KMS-11 (cell line): ENCODE measurements around the gene CMSS1.

ENCODE experiments used
- H2AFZ ChIP-seq: fragments of 200-600 bp; sonication (generic); 2 replicates; pipeline ENCODE4 v1.6.1; 2016; ENCODE audit warnings: antibody characterized with exemption, mixed run types, low read depth
- H3K27ac ChIP-seq: fragments of 200-600 bp; sonication (generic); 2 replicates; pipeline ENCODE4 v1.6.1; 2016; ENCODE audit warnings: mild to moderate bottlenecking, mixed run types
- H3K27me3 ChIP-seq: fragments of 200-600 bp; sonication (generic); 2 replicates; pipeline ENCODE4 v1.6.1; 2017; ENCODE audit warnings: mild to moderate bottlenecking, low read depth, mixed run types, moderate library complexity; ENCODE audit not compliant: insufficient read depth
- H3K36me3 ChIP-seq: fragments of 200-600 bp; sonication (generic); 2 replicates; pipeline ENCODE4 v1.6.1; 2017; ENCODE audit warnings: mild to moderate bottlenecking, mixed run types; ENCODE audit not compliant: insufficient read depth
- H3K4me1 ChIP-seq: fragments of 200-600 bp; sonication (generic); 2 replicates; pipeline ENCODE4 v1.6.1; 2016; ENCODE audit warnings: mild to moderate bottlenecking, low read depth, mixed run types; ENCODE audit not compliant: poor library complexity, severe bottlenecking
- H3K4me2 ChIP-seq: fragments of 200-600 bp; sonication (generic); 2 replicates; pipeline ENCODE4 v1.7.0; 2016; ENCODE audit warnings: mild to moderate bottlenecking, mixed run types
- H3K4me3 ChIP-seq: fragments of 200-600 bp; sonication (generic); IDR thresholded peaks from 2 replicates; pipeline ENCODE4 v1.6.1; 2017; ENCODE audit warnings: low read depth, low read length, mixed read lengths; ENCODE audit not compliant: insufficient read depth
- H3K79me2 ChIP-seq: fragments of 200-600 bp; sonication (generic); 2 replicates; pipeline ENCODE4 v1.6.1; 2016; ENCODE audit warnings: low read depth, mixed run types; ENCODE audit not compliant: insufficient read depth
- H3K9ac ChIP-seq: fragments of 200-600 bp; sonication (generic); 2 replicates; pipeline ENCODE4 v1.6.1; 2016; ENCODE audit warnings: mild to moderate bottlenecking, mixed run types
- H4K20me1 ChIP-seq: fragments of 200-600 bp; sonication (generic); 2 replicates; pipeline ENCODE4 v1.6.1; 2016; ENCODE audit warnings: mild to moderate bottlenecking, mixed run types; ENCODE audit not compliant: insufficient read depth
- TF ChIP-seq, protein P1 (sequence below): fragments of 200-600 bp; sonication (generic); conservative IDR thresholded peaks from 2 replicates; pipeline ENCODE4 v1.6.1; 2017; ENCODE audit warnings: low read depth, mild to moderate bottlenecking, antibody characterized with exemption, low read length, moderate library complexity, mixed read lengths

CMSS1 gene

DNA sequence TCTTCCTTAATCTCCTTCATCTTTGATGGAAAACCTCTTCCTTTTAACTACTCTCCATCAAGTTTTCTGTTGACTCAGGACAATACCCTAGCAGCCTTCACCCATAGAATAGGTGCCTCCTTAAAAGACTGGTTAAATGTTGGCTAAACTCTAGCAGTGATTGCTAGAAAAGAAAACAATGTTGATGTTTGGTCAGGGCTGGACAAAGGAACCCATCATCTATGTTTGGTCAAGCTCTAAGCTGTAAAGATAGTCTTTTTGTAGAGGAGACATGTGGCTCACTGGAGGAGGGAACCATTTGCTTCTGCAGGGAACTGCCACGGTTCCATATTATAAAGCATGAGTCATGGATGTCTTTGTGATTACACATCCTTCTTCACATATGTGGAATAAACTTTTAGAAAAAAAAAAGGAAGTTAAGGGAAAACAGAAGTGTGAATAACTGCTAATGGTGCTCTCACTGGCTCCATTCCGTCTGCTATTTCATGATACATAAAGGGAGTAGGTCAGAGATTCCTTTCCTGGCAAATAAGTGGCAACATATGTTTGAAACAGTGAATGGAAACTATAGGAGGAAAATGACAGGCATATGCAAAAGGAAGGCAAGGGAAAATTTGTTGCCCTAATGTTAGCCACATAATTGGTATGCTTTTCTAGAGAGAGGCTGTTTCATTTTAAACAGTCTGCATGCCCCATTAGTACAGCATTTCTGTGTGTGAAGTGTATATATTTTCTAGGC is 78.2 kb downstream of the CMSS1 start:
- Histone ChIP-seq H3K9ac (no peak overlapping the region), H3K79me2 (0 out of 2 replicates have a peak, but pooled peaks cover 5% of the 10 kb centered on the region), H3K4me3 (no peak overlapping the region), H3K4me2 (no peak overlapping the region), H3K27ac (no peak overlapping the region), H4K20me1 (no peaks in the 10 kb centered on the region), H3K4me1 (peaks cover 25% of the 10 kb centered on the region), H3K36me3 (no peaks in the 10 kb centered on the region), H3K27me3 (no peaks in the 10 kb centered on the region), H2AFZ (no peak overlapping the region)
- TF ChIP-seq, protein P1, sequence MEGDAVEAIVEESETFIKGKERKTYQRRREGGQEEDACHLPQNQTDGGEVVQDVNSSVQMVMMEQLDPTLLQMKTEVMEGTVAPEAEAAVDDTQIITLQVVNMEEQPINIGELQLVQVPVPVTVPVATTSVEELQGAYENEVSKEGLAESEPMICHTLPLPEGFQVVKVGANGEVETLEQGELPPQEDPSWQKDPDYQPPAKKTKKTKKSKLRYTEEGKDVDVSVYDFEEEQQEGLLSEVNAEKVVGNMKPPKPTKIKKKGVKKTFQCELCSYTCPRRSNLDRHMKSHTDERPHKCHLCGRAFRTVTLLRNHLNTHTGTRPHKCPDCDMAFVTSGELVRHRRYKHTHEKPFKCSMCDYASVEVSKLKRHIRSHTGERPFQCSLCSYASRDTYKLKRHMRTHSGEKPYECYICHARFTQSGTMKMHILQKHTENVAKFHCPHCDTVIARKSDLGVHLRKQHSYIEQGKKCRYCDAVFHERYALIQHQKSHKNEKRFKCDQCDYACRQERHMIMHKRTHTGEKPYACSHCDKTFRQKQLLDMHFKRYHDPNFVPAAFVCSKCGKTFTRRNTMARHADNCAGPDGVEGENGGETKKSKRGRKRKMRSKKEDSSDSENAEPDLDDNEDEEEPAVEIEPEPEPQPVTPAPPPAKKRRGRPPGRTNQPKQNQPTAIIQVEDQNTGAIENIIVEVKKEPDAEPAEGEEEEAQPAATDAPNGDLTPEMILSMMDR, result no peak

DNA sequence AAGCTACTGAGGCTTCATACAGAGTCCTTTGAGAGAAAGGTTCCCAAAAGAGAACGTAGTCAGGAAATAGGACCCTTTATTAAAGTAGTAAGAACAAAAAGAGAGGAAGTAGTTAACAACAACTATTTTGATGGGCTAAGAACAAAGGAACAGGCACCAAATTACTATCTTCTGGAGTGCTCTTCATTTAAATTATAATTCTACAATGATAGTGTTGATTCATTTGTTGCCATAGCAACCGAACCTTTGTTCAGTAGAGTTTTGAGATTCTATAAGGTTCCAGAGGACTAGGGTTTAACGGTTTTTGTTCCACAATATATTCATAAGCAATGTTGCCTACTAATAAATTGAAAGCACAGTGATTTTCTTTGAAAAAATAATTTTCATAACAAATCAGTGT is 78.8 kb downstream of the CMSS1 start:
- Histone ChIP-seq H3K79me2 (0 out of 2 replicates have a peak, but pooled peaks cover 5% of the 10 kb centered on the region), H3K4me1 (peaks cover 31% of the 10 kb centered on the region), H2AFZ (no peak overlapping the region), H3K36me3 (no peaks in the 10 kb centered on the region), H4K20me1 (no peaks in the 10 kb centered on the region), H3K4me2 (no peak overlapping the region), H3K4me3 (no peak overlapping the region), H3K27me3 (no peaks in the 10 kb centered on the region), H3K9ac (no peak overlapping the region), H3K27ac (no peak overlapping the region)
- TF ChIP-seq, protein P1, result no peak

DNA sequence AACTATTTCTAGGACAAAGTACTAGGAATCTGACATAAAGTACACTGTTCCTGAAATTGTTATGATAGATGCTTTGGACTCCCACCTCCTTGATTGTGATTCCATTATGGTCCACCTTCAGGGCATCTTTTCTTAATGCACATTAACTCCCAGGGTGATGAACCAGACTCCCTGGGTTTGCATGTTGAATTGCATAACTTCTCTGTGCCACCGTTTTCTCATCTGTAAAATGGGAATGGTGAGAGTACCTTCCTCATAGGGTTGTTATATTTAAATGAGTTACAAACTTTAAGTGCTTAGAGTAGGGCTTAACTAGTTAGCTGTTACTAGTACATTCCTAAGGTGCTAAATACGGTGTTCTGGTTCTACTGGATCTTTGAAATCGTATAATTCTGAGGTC is 81.9 kb downstream of the CMSS1 start:
- H3K79me2 ChIP-seq, result peaks cover 6% of the 10 kb centered on the region; the same call in 1 of the 2 replicates

DNA sequence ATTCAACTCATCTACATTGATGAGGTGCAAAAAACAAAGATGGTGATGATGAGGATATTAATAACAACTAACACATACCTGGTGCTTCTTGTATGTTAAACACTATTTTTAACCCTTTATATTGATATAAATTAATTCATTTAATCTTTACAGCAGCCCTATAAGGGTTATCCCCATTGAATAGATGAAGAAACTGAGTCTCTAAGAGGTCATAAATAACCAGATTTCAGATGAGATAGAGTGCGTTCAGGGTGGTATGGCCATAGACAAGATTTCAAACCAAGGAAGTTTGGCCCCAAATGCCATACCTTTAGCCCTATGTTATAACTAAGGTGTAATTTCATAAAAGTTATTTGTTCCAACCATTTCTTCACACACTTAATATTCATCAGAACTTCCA is 82.6 kb downstream of the CMSS1 start:
- Histone ChIP-seq H3K4me2 (peak overlapping the region; percentile 65), H3K4me3 (no peak overlapping the region), H2AFZ (no peak overlapping the region), H3K79me2 (peaks cover 6% of the 10 kb centered on the region; the same call in 1 of the 2 replicates), H3K4me1 (peaks cover 66% of the 10 kb centered on the region), H4K20me1 (no peaks in the 10 kb centered on the region), H3K27me3 (no peaks in the 10 kb centered on the region), H3K27ac (peak overlapping the region; percentile 68), H3K9ac (no peak overlapping the region), H3K36me3 (no peaks in the 10 kb centered on the region)
- TF ChIP-seq, protein P1, result no peak

More for the DNA sequence above, 81.9 kb downstream of the CMSS1 start:
- Histone ChIP-seq H4K20me1 (no peaks in the 10 kb centered on the region), H3K9ac (no peak overlapping the region), H3K4me3 (no peak overlapping the region), H3K4me2 (no peak overlapping the region), H3K36me3 (no peaks in the 10 kb centered on the region), H3K27ac (no peak overlapping the region), H3K27me3 (no peaks in the 10 kb centered on the region), H2AFZ (no peak overlapping the region), H3K4me1 (peaks cover 60% of the 10 kb centered on the region)
- TF ChIP-seq, protein P1, result no peak
